HG03280 (cell line): Measurements from ENCODE around the gene PHACTR1.

ENCODE experiments used
- ATAC-seq: cut with Tn5 transposase; IDR thresholded peaks from one replicate; pipeline ENCODE4 v1.9.1; 2021; ENCODE audit warnings: mild to moderate bottlenecking, moderate library complexity; ENCODE audit not compliant: unreplicated experiment

Gene PHACTR1

GRCh38 chr6:13273202-13273930, 556.8 kb downstream of the PHACTR1 start:
- no peak for ATAC-seq

GRCh38 chr6:13273931-13274706, 557.6 kb downstream of the PHACTR1 start:
- ATAC-seq = peak; percentile 46

GRCh38 chr6:13274707-13275434, 558.3 kb downstream of the PHACTR1 start:
- ATAC-seq = no peak

GRCh38 chr6:13275435-13275989, 558.9 kb downstream of the PHACTR1 start:
- ATAC-seq = no peak

- no peak for ATAC-seq
Measured at GRCh38 chr6:13277231-13277630, 560.7 kb downstream of the PHACTR1 start.

- ATAC-seq = no peak
Measured at GRCh38 chr6:13278164-13278563, 561.6 kb downstream of the PHACTR1 start.

GRCh38 chr6:13278991-13279390, 562.4 kb downstream of the PHACTR1 start:
- no peak for ATAC-seq

- no peak for ATAC-seq
Measured at GRCh38 chr6:13280254-13280653, 563.7 kb downstream of the PHACTR1 start.

- no peak for ATAC-seq
Measured at GRCh38 chr6:13281686-13282085, 565.1 kb downstream of the PHACTR1 start.

- no peak for ATAC-seq
Measured at GRCh38 chr6:13282393-13283069, 566.0 kb downstream of the PHACTR1 start.

- ATAC-seq = no peak
Measured at GRCh38 chr6:13283331-13283730, 566.8 kb downstream of the PHACTR1 start.

GRCh38 chr6:13284646-13285045, 568.1 kb downstream of the PHACTR1 start:
- no peak for ATAC-seq

GRCh38 chr6:13285705-13286104, 569.1 kb downstream of the PHACTR1 start:
- ATAC-seq = no peak

- peak; percentile 48 for ATAC-seq
Measured at GRCh38 chr6:13286181-13286580, 569.6 kb downstream of the PHACTR1 start.

- no peak for ATAC-seq
Measured at GRCh38 chr6:13287104-13287503, 570.5 kb downstream of the PHACTR1 start.

GRCh38 chr6:13288481-13288880, 571.9 kb downstream of the PHACTR1 start:
- no peak for ATAC-seq

- ATAC-seq = no peak
Measured at GRCh38 chr6:13288969-13289391, 572.4 kb downstream of the PHACTR1 start.

- ATAC-seq = no peak
Measured at GRCh38 chr6:13289789-13290318, 573.3 kb downstream of the PHACTR1 start.

GRCh38 chr6:13290335-13290734, 573.8 kb downstream of the PHACTR1 start:
- ATAC-seq = no peak

- ATAC-seq = no peak
Measured at GRCh38 chr6:13292774-13293173, 576.2 kb downstream of the PHACTR1 start.
